Tibial nerve (tissue), 4 donors: ENCODE measurements around the gene BET1L.

Source experiments
- CTCF ChIP-seq, 5 experiments: fragments of 200-600 bp in 3 of 5; fragments of 450-650 bp in 2 of 5; sonication (generic) in 3 of 5; IDR thresholded peaks; one replicate each; pipeline ENCODE4 v1.5.1; 2016 to 2019; ENCODE audit warnings: antibody characterized with exemption in 5 of 5, mild to moderate bottlenecking in 3 of 5, moderate library complexity in 2 of 5
- EP300 ChIP-seq, 2 donors: sonication (generic); formaldehyde crosslinking; IDR thresholded peaks; one replicate each; pipeline ENCODE4 v1.6.1; 2017; ENCODE audit warnings: antibody characterized with exemption in 2 of 2, mild to moderate bottlenecking in 1 of 2
- POLR2A ChIP-seq, 2 donors: fragments of 450-650 bp; IDR thresholded peaks; one replicate each; pipeline ENCODE4 v1.6.1; 2017; ENCODE audit warnings: antibody characterized with exemption in 2 of 2, mild to moderate bottlenecking in 2 of 2, moderate library complexity in 2 of 2

GRCh38 chr11:221998-222789 lies 15.0 kb upstream of the BET1L start:
- TF ChIP-seq CTCF (IDR thresholded peaks at IDR 0.05) (no peak), POLR2A (IDR thresholded peaks at IDR 0.05) (no peak), EP300 (IDR thresholded peaks at IDR 0.05) (no peak)
